ENCODE results near the gene COPS3. TPM values are rescaled to one million over a fixed set of nuclear protein-coding genes. Genes with fewer than 3 reads are reported as not detected.

COPS3 gene
- total RNA-seq = 10 to 100 TPM; 43.8 to 68.8 (median 49.9) TPM
- polyA plus RNA-seq = 10 to 100 TPM; 38.1 to 60.1 TPM
- long read RNA-seq, donor 1, transcript COPS3-201 (12 exons, 1,641 nt) = major isoform, 186 of 283 reads
- long read RNA-seq, donor 1, partial matches to known transcripts = 6 of 283 reads
- long read RNA-seq, donor 1, other reads (novel, unspliced or antisense) = 89 of 283 reads
- long read RNA-seq, donor 2, transcript COPS3-201 (12 exons, 1,641 nt) = major isoform, 47 of 55 reads
- long read RNA-seq, donor 2, partial matches to known transcripts = 5 of 55 reads
- long read RNA-seq, donor 2, other reads (novel, unspliced or antisense) = 0 of 55 reads
- long read RNA-seq, donor 3, transcript COPS3-201 (12 exons, 1,641 nt) = major isoform, 51 of 74 reads
- long read RNA-seq, donor 3, partial matches to known transcripts = 1 of 74 reads
- long read RNA-seq, donor 3, other reads (novel, unspliced or antisense) = 20 of 74 reads

- Histone ChIP-seq H3K27me3 (no peaks in the 10 kb centered on the region), H3K9me3 (no peaks in the 10 kb centered on the region), H3K27ac (peak within 1 kb of the TSS; percentile 95), H3K36me3 (no peaks in the 10 kb centered on the region), H3K4me3 (peak within 1 kb of the TSS; percentile 100), H3K4me1 (ENCODE audit: insufficient read depth) (peaks cover 6% of the 10 kb centered on the region)
- TF ChIP-seq EP300 (IDR thresholded peaks at IDR 0.05) (no peak), POLR2A (IDR thresholded peaks at IDR 0.05) (peak; percentile 86), CTCF (IDR thresholded peaks at IDR 0.05) (peak in 1 of 3 donors; percentile 7)
- DNase-seq = peak; percentile 98 to 99 (median 99)
- 0 to 1% (median 1%) methylated on average over 59 to 80 of the region's 80 CpGs for WGBS, 3 donors
- intact Hi-C loops (cut with DNase I) = no loop called here
Observed at GRCh38 chr17:17280613-17281549, at the start of gene COPS3. COPS3 (minus strand) TSS chr17:17281246; CDS start chr17:17281186, 60 bp downstream.

- H3K27me3 ChIP-seq = no peaks in the 10 kb centered on the region
- no peaks in the 10 kb centered on the region for H3K36me3 ChIP-seq
- no peak overlapping the region for H3K4me3 ChIP-seq
- 79 to 83% (median 80%) methylated on average over 8 of the region's 8 CpGs for WGBS, 3 donors
- intact Hi-C loops (cut with DNase I) = no loop called here
- no peak overlapping the region for H3K27ac ChIP-seq
- DNase-seq = peak in 1 of 5 donors; percentile 5
- no peaks in the 10 kb centered on the region for H3K4me1 ChIP-seq (ENCODE audit: insufficient read depth)
- H3K9me3 ChIP-seq = no peaks in the 10 kb centered on the region
- TF ChIP-seq CTCF (IDR thresholded peaks at IDR 0.05) (no peak), POLR2A (IDR thresholded peaks at IDR 0.05) (no peak), EP300 (IDR thresholded peaks at IDR 0.05) (no peak)
Observed at GRCh38 chr17:17328251-17328650, 47.2 kb upstream of the COPS3 start.

GRCh38 chr17:17326275-17326875, 45.3 kb upstream of the COPS3 start:
- H3K9me3 ChIP-seq = no peaks in the 10 kb centered on the region
- no peaks in the 10 kb centered on the region for H3K4me1 ChIP-seq (ENCODE audit: insufficient read depth)
- no peaks in the 10 kb centered on the region for H3K27me3 ChIP-seq
- TF ChIP-seq EP300 (IDR thresholded peaks at IDR 0.05) (no peak), POLR2A (IDR thresholded peaks at IDR 0.05) (no peak), CTCF (IDR thresholded peaks at IDR 0.05) (no peak)
- WGBS, 3 donors = 91 to 95% (median 93%) methylated on average over 13 of the region's 13 CpGs
- peak in 1 of 5 donors; percentile 3 for DNase-seq
- H3K4me3 ChIP-seq = no peak overlapping the region
- no peaks in the 10 kb centered on the region for H3K36me3 ChIP-seq
- intact Hi-C loops (cut with DNase I) = no loop called here
- H3K27ac ChIP-seq = no peak overlapping the region

- Histone ChIP-seq H3K9me3 (no peaks in the 10 kb centered on the region), H3K4me3 (no peak overlapping the region), H3K27ac (no peak overlapping the region), H3K4me1 (ENCODE audit: insufficient read depth) (no peaks in the 10 kb centered on the region), H3K27me3 (no peaks in the 10 kb centered on the region), H3K36me3 (no peaks in the 10 kb centered on the region)
- DNase-seq = peak in 1 of 5 donors; percentile 6
- no peak for TF ChIP-seq CTCF (IDR thresholded peaks at IDR 0.05)
- TF ChIP-seq POLR2A (IDR thresholded peaks at IDR 0.05) = no peak
- TF ChIP-seq EP300 (IDR thresholded peaks at IDR 0.05) = no peak
- 85 to 93% (median 86%) methylated on average over 9 of the region's 9 CpGs for WGBS, 3 donors
- intact Hi-C loops (cut with DNase I) = no loop called here
Observed at GRCh38 chr17:17325816-17326215, 44.8 kb upstream of the COPS3 start.

Measured in ovary (tissue), 10 donors.